Measurements from ENCODE around the gene ZNF195. TPM values are rescaled to one million over a fixed set of nuclear protein-coding genes. Genes with fewer than 3 reads are reported as not detected.
A peak's percentile ranks its signal among the peaks of the same experiment; 100 is the strongest.

Gene ZNF195
- total RNA-seq, 4 donors from 2014 or later = 14.4 to 22.4 (median 18.2) TPM

DNA sequence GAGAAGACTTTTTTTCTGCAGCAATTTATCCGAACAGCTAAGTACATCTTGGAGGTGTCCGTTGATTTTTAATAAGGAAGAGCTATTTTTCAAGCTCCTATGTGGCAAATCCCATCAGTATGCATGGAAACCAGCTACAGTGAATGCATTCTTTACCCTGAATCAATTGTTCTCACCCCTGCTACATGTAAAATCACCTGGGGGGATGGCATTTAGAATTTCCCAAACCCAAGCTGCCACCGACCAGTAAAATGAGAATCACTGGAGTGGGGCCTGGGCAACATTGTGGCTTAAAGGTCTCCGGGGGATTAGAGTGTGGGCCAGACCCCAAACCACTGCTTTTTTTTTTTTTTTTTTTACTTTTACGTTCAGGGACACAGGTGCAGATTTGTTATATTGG is 2.8 kb upstream of the ZNF195 start:
- H3K4me3 ChIP-seq = no peak overlapping the region

DNA sequence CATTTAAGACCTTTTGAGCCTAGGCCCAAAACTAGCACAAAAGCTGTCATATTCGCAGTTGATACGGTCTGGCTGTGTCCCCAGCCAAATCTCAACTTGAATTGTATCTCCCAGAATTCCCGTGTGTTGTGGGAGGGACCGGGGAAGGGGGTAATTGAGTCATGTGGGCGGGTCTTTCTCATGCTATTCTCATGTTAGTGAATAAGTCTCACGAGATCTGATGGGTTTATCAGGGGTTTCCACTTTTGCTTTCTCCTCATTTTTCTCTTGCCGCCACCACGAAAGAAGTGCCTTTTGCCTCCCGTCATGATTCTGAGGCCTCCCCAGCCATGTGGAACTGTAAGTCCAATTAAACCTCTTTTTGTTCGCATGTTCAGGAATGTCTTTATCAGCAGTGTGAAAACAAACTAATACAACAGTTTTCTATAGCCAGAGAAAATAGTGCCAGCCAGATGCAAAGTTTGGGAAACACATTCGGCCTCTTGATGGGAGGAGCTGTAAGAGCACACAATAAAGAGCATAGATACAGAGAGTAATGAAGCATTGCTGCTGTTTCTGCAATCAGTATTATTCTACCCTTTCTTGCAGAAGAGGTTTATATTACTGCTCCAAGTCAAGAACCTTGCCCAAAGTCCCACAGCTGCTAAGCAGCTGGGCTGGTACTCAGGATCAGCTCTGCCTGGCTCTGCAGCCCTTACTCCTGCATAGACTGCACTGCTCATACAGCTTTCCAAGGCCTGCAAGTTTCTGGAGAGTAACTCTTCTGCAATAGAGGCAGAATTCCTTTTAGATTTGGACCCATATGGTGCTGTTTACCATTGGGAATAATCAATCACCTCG is 2.0 kb upstream of the ZNF195 start:
- H3K27ac ChIP-seq = no peak overlapping the region

More for the DNA sequence above, 2.8 kb upstream of the ZNF195 start:
- Histone ChIP-seq H3K36me3 (peaks cover 6% of the 10 kb centered on the region), H3K9me3 (no peaks in the 10 kb centered on the region), H3K27ac (no peak overlapping the region), H3K4me1 (peaks cover 27% of the 10 kb centered on the region), H3K27me3 (no peaks in the 10 kb centered on the region)
- TF ChIP-seq POLR2A (IDR thresholded peaks at IDR 0.05) (no peak), EP300 (IDR thresholded peaks at IDR 0.05) (no peak), POLR2AphosphoS5 (IDR thresholded peaks at IDR 0.05) (no peak)
- TF ChIP-seq, protein P1, sequence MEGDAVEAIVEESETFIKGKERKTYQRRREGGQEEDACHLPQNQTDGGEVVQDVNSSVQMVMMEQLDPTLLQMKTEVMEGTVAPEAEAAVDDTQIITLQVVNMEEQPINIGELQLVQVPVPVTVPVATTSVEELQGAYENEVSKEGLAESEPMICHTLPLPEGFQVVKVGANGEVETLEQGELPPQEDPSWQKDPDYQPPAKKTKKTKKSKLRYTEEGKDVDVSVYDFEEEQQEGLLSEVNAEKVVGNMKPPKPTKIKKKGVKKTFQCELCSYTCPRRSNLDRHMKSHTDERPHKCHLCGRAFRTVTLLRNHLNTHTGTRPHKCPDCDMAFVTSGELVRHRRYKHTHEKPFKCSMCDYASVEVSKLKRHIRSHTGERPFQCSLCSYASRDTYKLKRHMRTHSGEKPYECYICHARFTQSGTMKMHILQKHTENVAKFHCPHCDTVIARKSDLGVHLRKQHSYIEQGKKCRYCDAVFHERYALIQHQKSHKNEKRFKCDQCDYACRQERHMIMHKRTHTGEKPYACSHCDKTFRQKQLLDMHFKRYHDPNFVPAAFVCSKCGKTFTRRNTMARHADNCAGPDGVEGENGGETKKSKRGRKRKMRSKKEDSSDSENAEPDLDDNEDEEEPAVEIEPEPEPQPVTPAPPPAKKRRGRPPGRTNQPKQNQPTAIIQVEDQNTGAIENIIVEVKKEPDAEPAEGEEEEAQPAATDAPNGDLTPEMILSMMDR (IDR thresholded peaks at IDR 0.05) = no peak
- WGBS = 71% methylated on average over 5 of the region's 5 CpGs
- DNase-seq (ENCODE audit: low spot score in 2 of 2) = no peak

DNA sequence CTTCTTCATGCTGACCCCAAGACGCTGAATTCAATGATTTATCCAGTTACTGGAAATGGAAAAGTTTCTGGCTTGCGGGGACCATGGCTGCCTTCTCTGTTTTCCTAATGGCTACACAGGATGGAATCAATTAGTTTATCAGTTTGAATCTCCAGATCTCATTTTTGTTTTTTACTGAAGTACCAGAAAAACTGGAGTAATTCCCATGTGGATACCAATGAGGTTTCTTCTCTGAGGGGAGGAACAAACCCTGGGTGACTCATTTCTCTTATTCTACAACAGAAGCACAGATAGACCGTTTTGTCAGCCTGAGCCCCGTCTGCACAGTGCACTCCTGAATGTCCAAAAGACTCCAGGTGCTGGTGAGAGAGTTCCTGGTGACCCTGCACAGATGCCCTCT is 3.4 kb downstream of the ZNF195 start:
- TF ChIP-seq POLR2AphosphoS5 (IDR thresholded peaks at IDR 0.05) (no peak), EP300 (IDR thresholded peaks at IDR 0.05) (no peak), POLR2A (IDR thresholded peaks at IDR 0.05) (no peak)
- TF ChIP-seq, protein P1 (IDR thresholded peaks at IDR 0.05) = no peak
- Histone ChIP-seq H3K4me1 (peaks cover 39% of the 10 kb centered on the region), H3K36me3 (peaks cover 24% of the 10 kb centered on the region), H3K9me3 (no peaks in the 10 kb centered on the region), H3K4me3 (no peak overlapping the region), H3K27ac (no peak overlapping the region), H3K27me3 (no peaks in the 10 kb centered on the region)
- DNase-seq (ENCODE audit: low spot score in 2 of 2) = no peak
- 69% methylated on average over 4 of the region's 4 CpGs for WGBS

More for the DNA sequence above, 2.0 kb upstream of the ZNF195 start:
- no peak for TF ChIP-seq POLR2AphosphoS5 (IDR thresholded peaks at IDR 0.05)
- TF ChIP-seq, protein P1 (IDR thresholded peaks at IDR 0.05) = no peak
- no peak for TF ChIP-seq EP300 (IDR thresholded peaks at IDR 0.05)
- TF ChIP-seq POLR2A (IDR thresholded peaks at IDR 0.05) = peak in 1 of 2 donors; percentile 32
- Histone ChIP-seq H3K4me1 (peaks cover 31% of the 10 kb centered on the region), H3K4me3 (peak overlapping the region; percentile 30), H3K27me3 (no peaks in the 10 kb centered on the region), H3K9me3 (no peaks in the 10 kb centered on the region), H3K36me3 (peaks cover 6% of the 10 kb centered on the region)
- DNase-seq (ENCODE audit: low spot score in 2 of 2) = no peak
- 66% methylated on average over 12 of the region's 12 CpGs for WGBS

DNA sequence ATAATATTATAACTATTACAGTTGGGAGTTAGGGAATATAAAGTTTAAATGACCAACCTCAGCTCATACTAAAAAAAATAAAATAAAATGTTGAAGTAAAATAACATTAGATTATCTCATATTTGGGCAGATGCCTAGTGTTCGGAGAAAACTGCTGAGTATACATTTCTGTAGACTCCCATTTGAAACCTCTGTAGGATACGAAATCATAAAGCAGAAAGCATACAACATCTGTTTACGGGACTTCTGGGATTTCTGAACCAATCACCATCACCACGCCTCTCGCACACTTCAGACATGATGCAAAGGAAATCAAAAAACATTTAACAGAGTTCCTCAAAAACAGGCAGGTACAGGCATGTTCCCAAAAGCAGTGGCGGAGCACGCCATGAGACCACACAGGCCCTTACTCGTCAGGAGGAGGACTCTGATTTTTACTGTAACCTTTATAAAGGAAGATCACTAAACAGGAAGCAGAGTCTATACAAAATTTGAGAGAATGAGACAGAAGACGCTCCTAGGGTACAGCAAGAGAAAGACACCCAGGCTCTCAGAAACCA is 8.6 kb downstream of the ZNF195 start:
- H3K36me3 ChIP-seq = peaks cover 74% of the 10 kb centered on the region
- no peak overlapping the region for H3K27ac ChIP-seq
- no peaks in the 10 kb centered on the region for H3K27me3 ChIP-seq
- peaks cover 12% of the 10 kb centered on the region for H3K4me1 ChIP-seq
- WGBS = 68% methylated on average over 9 of the region's 9 CpGs
- H3K9me3 ChIP-seq = peaks cover 3% of the 10 kb centered on the region
- no peak overlapping the region for H3K4me3 ChIP-seq
- no peak for DNase-seq (ENCODE audit: low spot score in 2 of 2)
- TF ChIP-seq, protein P1 (IDR thresholded peaks at IDR 0.05) = no peak
- TF ChIP-seq POLR2AphosphoS5 (IDR thresholded peaks at IDR 0.05) = no peak
- no peak for TF ChIP-seq EP300 (IDR thresholded peaks at IDR 0.05)
- no peak for TF ChIP-seq POLR2A (IDR thresholded peaks at IDR 0.05)

DNA sequence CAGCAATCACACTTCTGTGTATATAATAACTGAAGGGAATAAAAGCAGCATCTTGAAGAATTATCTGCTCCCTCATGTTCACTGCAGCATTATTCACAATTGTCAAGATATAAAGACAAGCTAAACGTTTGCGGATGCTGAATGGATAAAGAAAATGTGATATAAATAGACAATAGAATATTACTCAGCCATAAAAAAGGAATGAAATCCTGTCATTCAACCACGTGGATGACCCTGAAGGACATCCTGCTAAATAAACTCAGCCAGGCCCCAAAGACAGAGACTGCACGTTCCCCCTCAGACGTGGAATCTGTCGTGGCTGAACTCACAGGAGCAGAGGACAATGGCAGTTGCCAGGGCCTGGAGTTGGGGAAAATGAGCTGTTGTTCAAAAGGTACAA is 9.6 kb downstream of the ZNF195 start:
- no peaks in the 10 kb centered on the region for H3K27me3 ChIP-seq
- WGBS = 91% methylated on average over 6 of the region's 6 CpGs
- DNase-seq (ENCODE audit: low spot score in 2 of 2) = no peak
- H3K4me1 ChIP-seq = peaks cover 6% of the 10 kb centered on the region
- TF ChIP-seq POLR2AphosphoS5 (IDR thresholded peaks at IDR 0.05) (no peak), EP300 (IDR thresholded peaks at IDR 0.05) (no peak), POLR2A (IDR thresholded peaks at IDR 0.05) (no peak)
- TF ChIP-seq, protein P1 (IDR thresholded peaks at IDR 0.05) = no peak
- peaks cover 6% of the 10 kb centered on the region for H3K9me3 ChIP-seq
- no peak overlapping the region for H3K4me3 ChIP-seq
- peaks cover 84% of the 10 kb centered on the region for H3K36me3 ChIP-seq
- H3K27ac ChIP-seq = no peak overlapping the region

Measured in suprapubic skin (tissue), 4 donors.